Epithelial cell of esophagus (primary cell): ENCODE data around the gene HTRA3.

Source experiments
- DNase-seq: peaks from one replicate; pipeline ENCODE4 v3.0.0; 2010; ENCODE audit warnings: low read depth
- H3K4me3 ChIP-seq: 2 replicates; pipeline ENCODE4 v1.5.1; 2011; ENCODE audit warnings: mild to moderate bottlenecking, low read length, control low read depth
- CTCF ChIP-seq: IDR thresholded peaks from 2 replicates; pipeline ENCODE4 v1.5.1; 2011; ENCODE audit warnings: low read depth, mild to moderate bottlenecking, low read length, control low read depth, inconsistent platforms; ENCODE audit not compliant: insufficient read depth; ENCODE audit errors: missing control alignments

Gene HTRA3

GRCh38 chr4:8304827-8305695 is 35.5 kb downstream of the HTRA3 start:
- H3K4me3 ChIP-seq, result no peak overlapping the region
- DNase-seq, result no peak
- no peak for TF ChIP-seq CTCF

GRCh38 chr4:8305851-8306471 is 36.4 kb downstream of the HTRA3 start:
- no peak overlapping the region for H3K4me3 ChIP-seq
- no peak for DNase-seq
- TF ChIP-seq CTCF, result no peak

- no peak for TF ChIP-seq CTCF
- DNase-seq, result no peak
- H3K4me3 ChIP-seq, result no peak overlapping the region
Measured at GRCh38 chr4:8306511-8307021, 37.0 kb downstream of the HTRA3 start.

- no peak for TF ChIP-seq CTCF
- no peak for DNase-seq
- H3K4me3 ChIP-seq, result no peak overlapping the region
Measured at GRCh38 chr4:8307121-8307520, 37.6 kb downstream of the HTRA3 start.

- no peak for TF ChIP-seq CTCF
- no peak overlapping the region for H3K4me3 ChIP-seq
- DNase-seq, result no peak
Measured at GRCh38 chr4:8307714-8308113, 38.2 kb downstream of the HTRA3 start.

GRCh38 chr4:8308144-8308543 is 38.6 kb downstream of the HTRA3 start:
- no peak for TF ChIP-seq CTCF
- DNase-seq, result no peak

More at GRCh38 chr4:8308144-8308543, 38.6 kb downstream of the HTRA3 start:
- H3K4me3 ChIP-seq, result no peak overlapping the region
